ENCODE results near the gene NFATC2IP. TPM values are rescaled to one million over a fixed set of nuclear protein-coding genes. Genes with fewer than 3 reads are reported as not detected.

Gene NFATC2IP
- total and polyA plus RNA-seq, 4 donors: 5.8 to 17.6 (median 11.9) TPM

- no peak for TF ChIP-seq FOXA2 (IDR thresholded peaks at IDR 0.05)
- TF ChIP-seq GABPA (IDR thresholded peaks at IDR 0.05 in 1 of 2, conservative IDR thresholded peaks at IDR 0.05 in 1 of 2): no peak
- no peak for TF ChIP-seq SP1 (IDR thresholded peaks at IDR 0.05)
- TF ChIP-seq CTCF (IDR thresholded peaks at IDR 0.05; ENCODE audit: low read depth, low read length, missing input control): no peak
- TF ChIP-seq RAD21 (IDR thresholded peaks at IDR 0.05): no peak
- TF ChIP-seq NR2F2 (IDR thresholded peaks at IDR 0.05): no peak
- no peak for TF ChIP-seq JUND (IDR thresholded peaks at IDR 0.05)
- no peak for TF ChIP-seq EGR1 (IDR thresholded peaks at IDR 0.05; ENCODE audit: low read depth in 2 of 2)
- TF ChIP-seq HNF4A (conservative IDR thresholded peaks at IDR 0.05): no peak
- TF ChIP-seq RXRA (IDR thresholded peaks at IDR 0.05): no peak
- no peak for TF ChIP-seq REST (IDR thresholded peaks at IDR 0.05)
- Histone ChIP-seq H3K27me3 (ENCODE audit: control insufficient read depth in 4 of 4, insufficient read depth in 4 of 4, low read length in 3 of 4) (no peaks in the 10 kb centered on the region), H3K36me3 (ENCODE audit: control insufficient read depth in 4 of 4, insufficient read depth in 3 of 4, low read depth in 1 of 4, low read length in 3 of 4) (peaks cover 3 to 47% (median 6%) of the 10 kb centered on the region in 4 donors), H3K4me1 (ENCODE audit: control insufficient read depth in 4 of 4, insufficient read depth in 4 of 4, low read length in 3 of 4) (no peaks in the 10 kb centered on the region), H3K9ac (ENCODE audit: low read depth in 1 of 2, low read length in 2 of 2) (no peak overlapping the region), H3K27ac (ENCODE audit: low read depth in 1 of 2, low read length in 2 of 2) (no peak overlapping the region), H3K4me3 (ENCODE audit: low read depth in 1 of 3, low read length in 3 of 3) (no peak overlapping the region), H3K9me3 (ENCODE audit: control insufficient read depth in 4 of 4, low read length in 3 of 4) (peaks cover 0 to 3% (median 0%) of the 10 kb centered on the region in 4 donors)
- WGBS: 91% methylated on average over 13 of the region's 13 CpGs
- DNase-seq (ENCODE audit: low spot score): no peak
These were observed 35.8 kb downstream of the NFATC2IP start for GRCh38 chr16:28986492-28986891.

DNA sequence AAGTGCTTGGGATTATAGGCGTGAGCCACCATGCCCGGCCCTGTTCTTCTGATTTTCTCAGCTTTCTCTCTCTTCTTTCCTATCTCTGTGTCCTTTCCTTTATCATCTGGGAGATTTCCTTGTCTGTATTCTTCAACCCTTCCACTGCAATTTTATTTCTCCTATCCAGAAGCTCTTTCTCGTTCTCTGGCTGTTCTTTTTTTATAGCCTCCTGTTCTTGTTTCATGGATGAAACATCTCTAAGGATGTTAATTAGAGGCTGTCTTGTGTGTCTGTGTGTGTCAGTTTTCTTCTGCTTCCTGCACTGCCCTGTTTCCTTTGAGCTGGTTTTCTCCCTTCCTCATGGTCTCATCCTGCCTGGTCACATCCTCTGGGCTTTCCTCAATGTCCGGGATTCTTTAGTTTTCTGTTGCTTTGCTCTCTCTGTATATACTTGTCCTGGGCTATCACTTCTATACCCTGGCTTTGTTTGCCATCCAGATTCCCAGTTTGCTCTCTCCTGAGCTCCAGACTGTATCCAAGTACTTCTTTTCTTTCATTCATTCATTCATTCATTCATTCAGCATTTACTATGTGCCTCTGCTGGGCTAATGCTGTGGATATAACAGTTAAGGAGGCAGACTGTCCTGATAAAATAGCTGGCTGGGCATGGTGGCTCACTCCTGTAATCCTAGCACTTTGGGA is 36.6 kb downstream of the NFATC2IP start:
- 94% methylated on average over 4 of the region's 4 CpGs for WGBS
- H3K27ac ChIP-seq (ENCODE audit: low read depth in 1 of 2, low read length in 2 of 2): no peak overlapping the region

More for the DNA sequence above, 36.6 kb downstream of the NFATC2IP start:
- no peak for DNase-seq (ENCODE audit: low spot score)
- Histone ChIP-seq H3K4me1 (ENCODE audit: control insufficient read depth in 4 of 4, insufficient read depth in 4 of 4, low read length in 3 of 4) (no peaks in the 10 kb centered on the region), H3K36me3 (ENCODE audit: control insufficient read depth in 4 of 4, insufficient read depth in 3 of 4, low read depth in 1 of 4, low read length in 3 of 4) (peaks cover 3 to 40% (median 6%) of the 10 kb centered on the region in 4 donors), H3K27me3 (ENCODE audit: control insufficient read depth in 4 of 4, insufficient read depth in 4 of 4, low read length in 3 of 4) (no peaks in the 10 kb centered on the region), H3K9ac (ENCODE audit: low read depth in 1 of 2, low read length in 2 of 2) (no peak overlapping the region), H3K9me3 (ENCODE audit: control insufficient read depth in 4 of 4, low read length in 3 of 4) (peaks cover 0 to 3% (median 0%) of the 10 kb centered on the region in 4 donors), H3K4me3 (ENCODE audit: low read depth in 1 of 3, low read length in 3 of 3) (no peak overlapping the region)
- no peak for TF ChIP-seq ZBTB33 (IDR thresholded peaks at IDR 0.05)
- TF ChIP-seq HNF4G (IDR thresholded peaks at IDR 0.05): no peak
- no peak for TF ChIP-seq REST (IDR thresholded peaks at IDR 0.05)

All from liver (tissue), 9 donors.